NB4 (cell line): Measurements from ENCODE around the gene NCOA3.

Experiments
- CTCF ChIP-seq: IDR thresholded peaks from one replicate; pipeline ENCODE4 v1.5.1; 2012; ENCODE audit warnings: low read depth, low read length
- POLR2A ChIP-seq: IDR thresholded peaks from 2 replicates; pipeline ENCODE4 v1.6.1; 2011; ENCODE audit warnings: mild to moderate bottlenecking; ENCODE audit not compliant: insufficient read length; ENCODE audit errors: extremely low read depth

- no peak for TF ChIP-seq POLR2A
- TF ChIP-seq CTCF = no peak
Observed at GRCh38 chr20:47605673-47606413, 104.2 kb downstream of the NCOA3 start.
